Mucosa of descending colon (tissue), 3 donors: ENCODE data around the gene LATS2. TPM values are rescaled to one million over a fixed set of nuclear protein-coding genes. Genes with fewer than 3 reads are reported as not detected.
"Not testable (repeated sequence)": the region's sequence is repeated elsewhere in the genome, so short reads cannot be mapped to it uniquely, and the experiment has no call there.

ENCODE experiments used
- ATAC-seq: fragments of 200-7000 bp; cut with Tn5 transposase; one replicate; pipeline ENCODE4 v1.9.1; 2020; ENCODE audit warnings: mild to moderate bottlenecking, moderate library complexity
- DNase-seq, 3 donors: peaks; one replicate each; pipeline ENCODE4 v3.0.0-alpha.2; 2020
- H3K36me3 ChIP-seq: fragments of 200-600 bp; one replicate; pipeline ENCODE4 v1.8.0; 2021; ENCODE audit warnings: low read depth, mild to moderate bottlenecking
- H3K4me1 ChIP-seq: fragments of 200-600 bp; one replicate; pipeline ENCODE4 v1.8.0; 2021; ENCODE audit warnings: low read depth, mild to moderate bottlenecking
- H3K4me3 ChIP-seq: fragments of 200-600 bp; one replicate; pipeline ENCODE4 v1.8.0; 2021; ENCODE audit warnings: mild to moderate bottlenecking
- H3K9me3 ChIP-seq: fragments of 200-600 bp; one replicate; pipeline ENCODE4 v1.8.0; 2021; ENCODE audit warnings: mild to moderate bottlenecking
- intact Hi-C, 2 donors: fragments of 100-400 bp; cut with DNase I in 1 of 2; cut with micrococcal nuclease in 1 of 2; formaldehyde crosslinking; loops; one replicate each; pipeline versions ENCODE4 v1.11.0 to v1.11.1; 2022; cut with DNase I, micrococcal nuclease
- total RNA-seq, 3 donors: library from RNA; stranded (reverse); fragmentation: NEBNext Ultra II Directional in 2 of 3; extraction: Animal tissue kit (Norgen Biotek cat#: 25700) in 2 of 3; gene quantifications; one replicate each; pipeline versions ENCODE4 v1.2.1 to v1.2.4, GENCODE V29; 2021 to 2023
- TF ChIP-seq, protein P1 (sequence below): fragments of 200-600 bp; IDR thresholded peaks from one replicate; pipeline ENCODE4 v1.8.0; 2022; ENCODE audit warnings: antibody characterized with exemption, mild to moderate bottlenecking
- donor health status: DM: no; HTN: no; CAD: no; lungs with moderate emphysema.
- donor health status: DM: no; HTN: no; CAD: no.
- donor health status: DM: no; HTN: yes; CAD: no.

The LATS2 gene
- total RNA-seq, 3 donors from 2014 or later, result 9.1 to 25.9 (median 10.3) TPM

DNA sequence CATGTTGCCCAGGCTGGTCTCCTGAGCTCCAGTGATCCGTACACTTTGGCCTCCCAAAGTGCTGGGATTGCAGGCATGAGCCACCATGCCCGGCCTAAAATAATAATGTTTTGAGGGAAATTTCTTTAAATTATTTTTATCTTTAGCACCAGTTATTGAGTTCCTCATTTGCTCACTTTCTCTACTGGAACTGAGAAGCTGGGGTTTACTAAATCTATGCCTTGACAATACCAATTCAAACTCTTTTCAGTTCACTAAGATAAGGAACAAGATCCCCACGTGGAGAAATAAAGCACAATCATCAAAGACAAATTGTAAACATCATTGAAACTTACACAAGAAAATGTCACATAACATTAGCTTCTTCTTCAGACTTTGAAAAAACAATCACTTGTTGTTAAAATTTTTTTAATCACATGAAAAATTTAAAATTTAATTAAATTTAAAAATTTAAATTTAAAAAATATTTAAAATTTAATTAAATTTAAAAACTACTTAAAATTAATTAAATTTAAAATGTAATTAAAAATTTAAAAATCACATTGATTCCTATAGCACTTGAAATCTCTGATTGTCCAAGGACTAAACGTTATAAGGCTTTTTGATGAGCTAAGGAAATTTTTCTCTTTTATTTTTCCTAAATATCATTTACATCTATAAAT lies 133.7 kb downstream of the LATS2 start:
- Histone ChIP-seq H3K36me3 (no peaks in the 10 kb centered on the region), H3K9me3 (no peaks in the 10 kb centered on the region), H3K4me3 (no peak overlapping the region), H3K4me1 (no peaks in the 10 kb centered on the region)
- intact Hi-C loops, result loop anchor here (5.0 to 10.0 kb wide), 3 partner anchors 213 to 433 kb away; no protein-coding TSS in a partner anchor
- ATAC-seq (no peak), DNase-seq (no peak)
- TF ChIP-seq, protein P1, sequence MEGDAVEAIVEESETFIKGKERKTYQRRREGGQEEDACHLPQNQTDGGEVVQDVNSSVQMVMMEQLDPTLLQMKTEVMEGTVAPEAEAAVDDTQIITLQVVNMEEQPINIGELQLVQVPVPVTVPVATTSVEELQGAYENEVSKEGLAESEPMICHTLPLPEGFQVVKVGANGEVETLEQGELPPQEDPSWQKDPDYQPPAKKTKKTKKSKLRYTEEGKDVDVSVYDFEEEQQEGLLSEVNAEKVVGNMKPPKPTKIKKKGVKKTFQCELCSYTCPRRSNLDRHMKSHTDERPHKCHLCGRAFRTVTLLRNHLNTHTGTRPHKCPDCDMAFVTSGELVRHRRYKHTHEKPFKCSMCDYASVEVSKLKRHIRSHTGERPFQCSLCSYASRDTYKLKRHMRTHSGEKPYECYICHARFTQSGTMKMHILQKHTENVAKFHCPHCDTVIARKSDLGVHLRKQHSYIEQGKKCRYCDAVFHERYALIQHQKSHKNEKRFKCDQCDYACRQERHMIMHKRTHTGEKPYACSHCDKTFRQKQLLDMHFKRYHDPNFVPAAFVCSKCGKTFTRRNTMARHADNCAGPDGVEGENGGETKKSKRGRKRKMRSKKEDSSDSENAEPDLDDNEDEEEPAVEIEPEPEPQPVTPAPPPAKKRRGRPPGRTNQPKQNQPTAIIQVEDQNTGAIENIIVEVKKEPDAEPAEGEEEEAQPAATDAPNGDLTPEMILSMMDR, result no peak

DNA sequence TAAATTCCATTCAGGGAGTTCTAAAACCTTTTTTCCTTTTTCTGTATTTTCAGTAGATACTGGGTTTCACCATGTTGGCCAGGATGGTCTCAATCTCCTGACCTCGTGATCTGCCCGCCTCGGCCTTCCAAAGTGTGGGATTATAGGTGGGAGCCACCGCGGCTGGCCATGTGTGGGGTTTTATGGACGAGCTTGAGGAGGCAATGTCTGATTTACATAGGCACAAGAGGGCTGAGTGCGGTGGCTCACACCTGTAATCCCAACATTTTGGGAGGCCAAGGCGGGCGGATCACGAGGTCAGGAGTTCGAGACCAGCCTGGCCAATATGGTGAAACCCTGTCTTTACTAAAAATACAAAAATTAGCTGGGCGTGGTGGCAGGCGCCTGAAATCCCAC lies 136.0 kb downstream of the LATS2 start:
- H3K4me1 ChIP-seq, H3K36me3 ChIP-seq, ATAC-seq, DNase-seq, H3K4me3 ChIP-seq, H3K9me3 ChIP-seq: not testable (repeated sequence)
- intact Hi-C loops, result loop anchor here (5.0 to 10.0 kb wide), 3 partner anchors 211 to 431 kb away; no protein-coding TSS in a partner anchor

DNA sequence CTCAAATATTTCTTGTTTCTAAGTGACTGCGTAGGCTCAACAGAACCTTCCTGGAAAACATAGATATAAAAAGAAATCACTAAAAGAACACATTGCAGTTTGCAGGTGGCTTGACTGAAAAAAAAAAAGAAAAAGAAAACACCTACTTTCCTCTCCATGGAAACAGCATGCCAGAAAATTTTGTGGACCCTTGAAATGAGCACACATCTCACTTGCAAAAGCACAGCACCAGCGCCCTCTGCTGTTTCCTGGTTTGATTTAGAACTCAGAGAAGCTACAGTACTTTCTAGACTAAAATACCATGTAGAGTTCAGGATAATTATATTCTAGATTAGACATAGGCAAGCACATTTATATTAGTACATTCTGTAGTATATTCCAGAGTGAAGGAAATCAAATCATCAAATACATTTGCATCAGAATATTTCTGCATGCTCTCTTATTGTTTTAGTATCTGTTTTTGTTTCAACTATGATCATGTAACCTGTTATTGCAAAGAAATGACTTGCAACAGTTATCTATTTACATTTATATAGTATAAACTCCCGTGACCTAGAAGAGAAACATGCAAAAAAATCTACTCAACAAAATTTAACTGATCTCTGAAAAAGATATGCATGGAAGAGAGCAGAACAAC lies 136.5 kb downstream of the LATS2 start:
- H3K4me1 ChIP-seq, result no peaks in the 10 kb centered on the region
- H3K36me3 ChIP-seq, result no peaks in the 10 kb centered on the region
- H3K4me3 ChIP-seq, result no peak overlapping the region
- intact Hi-C loops, result loop anchor here (5.0 to 10.0 kb wide), 3 partner anchors 210 to 430 kb away; no protein-coding TSS in a partner anchor
- no peaks in the 10 kb centered on the region for H3K9me3 ChIP-seq
- TF ChIP-seq, protein P1, result peak; percentile 60
- DNase-seq (peak in 2 of 3 donors; percentile 58 to 96), ATAC-seq (peak; percentile 46)

DNA sequence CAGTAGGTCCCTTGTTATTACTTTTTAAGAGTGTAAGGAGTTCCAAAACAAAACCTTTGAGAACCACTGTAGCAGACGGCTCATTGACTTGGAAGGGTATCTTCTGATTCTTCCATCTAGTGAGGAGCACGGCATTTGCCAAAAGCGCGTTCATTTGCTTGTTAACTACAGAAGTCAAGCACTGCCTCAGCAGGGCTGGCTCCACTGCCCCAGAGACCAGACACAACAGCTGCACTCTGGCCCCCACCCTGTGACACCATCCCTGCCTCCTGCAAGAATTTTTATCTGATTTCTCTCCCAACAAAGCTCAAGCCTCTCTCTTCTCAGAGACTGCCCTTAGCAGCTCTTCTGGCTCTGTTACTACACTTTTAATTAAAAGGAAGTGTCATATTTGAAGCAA lies 138.1 kb downstream of the LATS2 start:
- no peak for DNase-seq

More for the DNA sequence above, 138.1 kb downstream of the LATS2 start:
- ATAC-seq, result no peak
- Histone ChIP-seq H3K4me3 (no peak overlapping the region), H3K9me3 (no peaks in the 10 kb centered on the region), H3K4me1 (no peaks in the 10 kb centered on the region), H3K36me3 (no peaks in the 10 kb centered on the region)
- intact Hi-C loops, result loop anchor here (10.0 kb wide), 2 partner anchors 208 to 428 kb away; no protein-coding TSS in a partner anchor
- TF ChIP-seq, protein P1, result no peak

Other genes starting within 250 kb of the LATS2 start
- 10 to 100 TPM; 13.1 to 14.6 (median 13.5) TPM for gene XPO4, start 158.8 kb downstream of the LATS2 start, total RNA-seq
- gene SAP18, start 78.5 kb upstream of the LATS2 start, total RNA-seq, result 100 to 1,000 TPM; 205 to 221 (median 211) TPM
- gene SKA3, start 115.0 kb upstream of the LATS2 start, total RNA-seq, result 1 to 10 TPM; 1.3 to 7.2 (median 2.4) TPM
- gene MRPL57, start 115.1 kb upstream of the LATS2 start, total RNA-seq, result 10 to 100 TPM; 11.9 to 16.1 (median 13.8) TPM